ENCODE data around the gene PGBD4. TPM values are rescaled to one million over a fixed set of nuclear protein-coding genes. Genes with fewer than 3 reads are reported as not detected.

The PGBD4 gene
- total and polyA plus RNA-seq, 2 experiments from 2014 or later, result 0.75 to 1.7 TPM

GRCh38 chr15:34059476-34059875 lies 42.4 kb upstream of the PGBD4 start:
- no peaks in the 10 kb centered on the region for H3K9me3 ChIP-seq (ENCODE audit: low read depth)
- peak overlapping the region; percentile 56 for H2AFZ ChIP-seq
- no peak overlapping the region for H3K27ac ChIP-seq
- no peaks in the 10 kb centered on the region for H3K36me3 ChIP-seq (ENCODE audit: low read depth)
- H3K9me2 ChIP-seq (ENCODE audit: insufficient read depth), result no peaks in the 10 kb centered on the region
- peaks cover 22% of the 10 kb centered on the region for H3F3A ChIP-seq (ENCODE audit: insufficient read depth)
- no peaks in the 10 kb centered on the region for H3K27me3 ChIP-seq (replicated peaks; ENCODE audit: insufficient read depth)
- H3K4me3 ChIP-seq, result no peak overlapping the region
- no peaks in the 10 kb centered on the region for H4K20me1 ChIP-seq (ENCODE audit: insufficient read depth)
- no peak overlapping the region for H3K4me2 ChIP-seq (ENCODE audit: unreplicated experiment)
- H3K4me1 ChIP-seq (ENCODE audit: insufficient read depth), result peaks cover 16% of the 10 kb centered on the region
- in situ Hi-C loops (cut with MboI), result no loop called here
- DNase-seq, result no peak
- 6 to 11% methylated on average over 2 of the region's 2 CpGs for WGBS, 2 experiments (ENCODE audit: low coverage in 1 of 2, low lambda C conversion rate in 2 of 2, missing lambda C conversion rate in 2 of 2)
- H3K9ac ChIP-seq, result no peak overlapping the region
- H3K79me2 ChIP-seq (ENCODE audit: insufficient read depth), result no peaks in the 10 kb centered on the region
- TF ChIP-seq EZH2 (IDR thresholded peaks at IDR 0.05; ENCODE audit: insufficient read depth, poor library complexity, severe bottlenecking) (no peak), EZH2phosphoT487 (IDR thresholded peaks at IDR 0.05; ENCODE audit: insufficient read depth, low read depth) (no peak)

DNA sequence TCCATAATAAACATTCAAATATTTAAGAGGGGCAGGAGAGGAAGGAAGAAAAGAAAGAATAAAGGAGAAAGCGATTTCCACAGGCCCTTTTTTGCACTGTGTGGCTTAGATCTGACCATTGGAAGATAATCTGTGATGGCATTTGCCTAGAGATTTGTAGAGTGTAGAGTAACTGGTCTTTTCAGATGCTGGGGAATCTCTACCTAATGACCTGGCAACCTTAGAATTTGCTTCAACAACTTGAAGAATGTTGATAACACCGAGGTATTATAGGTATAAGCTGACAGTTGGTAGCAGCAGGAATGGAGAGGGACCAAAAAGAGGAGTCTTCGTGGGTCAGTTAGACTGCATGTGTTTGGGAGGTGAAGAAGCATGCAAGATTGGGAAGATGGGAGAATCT lies 41.9 kb upstream of the PGBD4 start:
- Histone ChIP-seq H3K9me2 (ENCODE audit: insufficient read depth) (no peaks in the 10 kb centered on the region), H3K4me3 (no peak overlapping the region), H3K9me3 (ENCODE audit: low read depth) (no peaks in the 10 kb centered on the region), H3K4me2 (ENCODE audit: unreplicated experiment) (no peak overlapping the region), H2AFZ (peak overlapping the region; percentile 56; the same call in 1 of the 2 replicates), H3K79me2 (ENCODE audit: insufficient read depth) (no peaks in the 10 kb centered on the region), H3K9ac (no peak overlapping the region), H4K20me1 (ENCODE audit: insufficient read depth) (no peaks in the 10 kb centered on the region), H3K27me3 (replicated peaks; ENCODE audit: insufficient read depth) (no peaks in the 10 kb centered on the region), H3K27ac (no peak overlapping the region), H3K36me3 (ENCODE audit: low read depth) (no peaks in the 10 kb centered on the region), H3K4me1 (ENCODE audit: insufficient read depth) (peaks cover 16% of the 10 kb centered on the region), H3F3A (ENCODE audit: insufficient read depth) (peaks cover 22% of the 10 kb centered on the region)
- in situ Hi-C loops (cut with MboI), result no loop called here
- WGBS, 2 experiments (ENCODE audit: low coverage in 1 of 2, low lambda C conversion rate in 2 of 2, missing lambda C conversion rate in 2 of 2), result 21 to 26% methylated on average over 3 of the region's 3 CpGs
- no peak for DNase-seq
- TF ChIP-seq EZH2phosphoT487 (IDR thresholded peaks at IDR 0.05; ENCODE audit: insufficient read depth, low read depth), result no peak
- TF ChIP-seq EZH2 (IDR thresholded peaks at IDR 0.05; ENCODE audit: insufficient read depth, poor library complexity, severe bottlenecking), result no peak

GRCh38 chr15:34064438-34064837 lies 37.4 kb upstream of the PGBD4 start:
- H3K79me2 ChIP-seq (ENCODE audit: insufficient read depth), result no peaks in the 10 kb centered on the region
- no peak for TF ChIP-seq EZH2phosphoT487 (IDR thresholded peaks at IDR 0.05; ENCODE audit: insufficient read depth, low read depth)
- TF ChIP-seq EZH2 (IDR thresholded peaks at IDR 0.05; ENCODE audit: insufficient read depth, poor library complexity, severe bottlenecking), result no peak
- no peak for DNase-seq
- in situ Hi-C loops (cut with MboI), result no loop called here
- no peaks in the 10 kb centered on the region for H4K20me1 ChIP-seq (ENCODE audit: insufficient read depth)
- WGBS, 2 experiments (ENCODE audit: low coverage in 1 of 2, low lambda C conversion rate in 2 of 2, missing lambda C conversion rate in 2 of 2), result 0% methylated on average over 1 of the region's 1 CpG
- no peaks in the 10 kb centered on the region for H3K9me3 ChIP-seq (ENCODE audit: low read depth)
- no peak overlapping the region for H3K4me3 ChIP-seq
- no peak overlapping the region for H3K4me2 ChIP-seq (ENCODE audit: unreplicated experiment)
- H3K4me1 ChIP-seq (ENCODE audit: insufficient read depth), result no peaks in the 10 kb centered on the region
- H3K9me2 ChIP-seq (ENCODE audit: insufficient read depth), result no peaks in the 10 kb centered on the region
- H3K27me3 ChIP-seq (replicated peaks; ENCODE audit: insufficient read depth), result no peaks in the 10 kb centered on the region
- no peak overlapping the region for H3K27ac ChIP-seq
- H3K9ac ChIP-seq, result no peak overlapping the region
- H2AFZ ChIP-seq, result no peak overlapping the region
- no peaks in the 10 kb centered on the region for H3F3A ChIP-seq (ENCODE audit: insufficient read depth)
- no peaks in the 10 kb centered on the region for H3K36me3 ChIP-seq (ENCODE audit: low read depth)

- no peaks in the 10 kb centered on the region for H3K9me2 ChIP-seq (ENCODE audit: insufficient read depth)
- H4K20me1 ChIP-seq (ENCODE audit: insufficient read depth), result no peaks in the 10 kb centered on the region
- in situ Hi-C loops (cut with MboI), result no loop called here
- H3K9me3 ChIP-seq (ENCODE audit: low read depth), result no peaks in the 10 kb centered on the region
- WGBS, 2 experiments (ENCODE audit: low coverage in 1 of 2, low lambda C conversion rate in 2 of 2, missing lambda C conversion rate in 2 of 2), result 89 to 92% methylated on average over 3 of the region's 3 CpGs
- no peak for TF ChIP-seq EZH2phosphoT487 (IDR thresholded peaks at IDR 0.05; ENCODE audit: insufficient read depth, low read depth)
- no peak overlapping the region for H3K4me2 ChIP-seq (ENCODE audit: unreplicated experiment)
- H3K79me2 ChIP-seq (ENCODE audit: insufficient read depth), result no peaks in the 10 kb centered on the region
- no peak overlapping the region for H3K27ac ChIP-seq
- H3K9ac ChIP-seq, result no peak overlapping the region
- no peaks in the 10 kb centered on the region for H3K4me1 ChIP-seq (ENCODE audit: insufficient read depth)
- no peak overlapping the region for H3K4me3 ChIP-seq
- H3K27me3 ChIP-seq (replicated peaks; ENCODE audit: insufficient read depth), result no peaks in the 10 kb centered on the region
- H3F3A ChIP-seq (ENCODE audit: insufficient read depth), result no peaks in the 10 kb centered on the region
- no peak overlapping the region for H2AFZ ChIP-seq
- DNase-seq, result no peak
- H3K36me3 ChIP-seq (ENCODE audit: low read depth), result no peaks in the 10 kb centered on the region
These were observed 36.6 kb upstream of the PGBD4 start for GRCh38 chr15:34065261-34065660.

GRCh38 chr15:34065941-34066340 lies 35.9 kb upstream of the PGBD4 start:
- Histone ChIP-seq H3K27ac (no peak overlapping the region), H3K9me3 (ENCODE audit: low read depth) (no peaks in the 10 kb centered on the region), H3K9ac (no peak overlapping the region), H3K4me1 (ENCODE audit: insufficient read depth) (no peaks in the 10 kb centered on the region), H3K4me3 (no peak overlapping the region), H3K79me2 (ENCODE audit: insufficient read depth) (no peaks in the 10 kb centered on the region), H3K4me2 (ENCODE audit: unreplicated experiment) (no peak overlapping the region), H3K27me3 (replicated peaks; ENCODE audit: insufficient read depth) (no peaks in the 10 kb centered on the region), H2AFZ (no peak overlapping the region), H3K9me2 (ENCODE audit: insufficient read depth) (no peaks in the 10 kb centered on the region), H4K20me1 (ENCODE audit: insufficient read depth) (no peaks in the 10 kb centered on the region), H3K36me3 (ENCODE audit: low read depth) (no peaks in the 10 kb centered on the region), H3F3A (ENCODE audit: insufficient read depth) (no peaks in the 10 kb centered on the region)
- no peak for TF ChIP-seq EZH2phosphoT487 (IDR thresholded peaks at IDR 0.05; ENCODE audit: insufficient read depth, low read depth)
- no peak for TF ChIP-seq EZH2 (IDR thresholded peaks at IDR 0.05; ENCODE audit: insufficient read depth, poor library complexity, severe bottlenecking)
- in situ Hi-C loops (cut with MboI), result no loop called here
- DNase-seq, result no peak
- WGBS, 2 experiments (ENCODE audit: low coverage in 1 of 2, low lambda C conversion rate in 2 of 2, missing lambda C conversion rate in 2 of 2), result 71 to 77% methylated on average over 8 of the region's 8 CpGs

Data from GM23248 (cell line).